GM18511 (cell line): ENCODE results near the gene AFP.

ENCODE experiments used
- ATAC-seq: cut with Tn5 transposase; IDR thresholded peaks from one replicate; pipeline ENCODE4 v1.9.1; 2021; ENCODE audit warnings: mild to moderate bottlenecking, moderate library complexity; ENCODE audit not compliant: unreplicated experiment

AFP gene

GRCh38 chr4:73413294-73413755 is 22.7 kb upstream of the AFP start:
- ATAC-seq = no peak

DNA sequence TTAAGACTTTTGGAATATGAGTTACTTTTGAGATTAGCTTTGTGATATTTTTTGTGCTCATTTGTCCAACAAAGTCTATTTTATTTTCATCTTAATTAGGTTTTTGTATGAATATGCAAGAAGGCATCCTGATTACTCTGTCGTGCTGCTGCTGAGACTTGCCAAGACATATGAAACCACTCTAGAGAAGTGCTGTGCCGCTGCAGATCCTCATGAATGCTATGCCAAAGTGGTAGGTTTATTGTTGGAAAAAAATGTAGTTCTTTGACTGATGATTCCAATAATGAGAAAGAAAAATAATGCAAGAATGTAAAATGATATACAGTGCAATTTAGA is 21.1 kb upstream of the AFP start:
- ATAC-seq = no peak

- ATAC-seq = no peak
Measured at GRCh38 chr4:73415807-73416238, 20.2 kb upstream of the AFP start.

GRCh38 chr4:73416423-73417087 is 19.5 kb upstream of the AFP start:
- no peak for ATAC-seq

DNA sequence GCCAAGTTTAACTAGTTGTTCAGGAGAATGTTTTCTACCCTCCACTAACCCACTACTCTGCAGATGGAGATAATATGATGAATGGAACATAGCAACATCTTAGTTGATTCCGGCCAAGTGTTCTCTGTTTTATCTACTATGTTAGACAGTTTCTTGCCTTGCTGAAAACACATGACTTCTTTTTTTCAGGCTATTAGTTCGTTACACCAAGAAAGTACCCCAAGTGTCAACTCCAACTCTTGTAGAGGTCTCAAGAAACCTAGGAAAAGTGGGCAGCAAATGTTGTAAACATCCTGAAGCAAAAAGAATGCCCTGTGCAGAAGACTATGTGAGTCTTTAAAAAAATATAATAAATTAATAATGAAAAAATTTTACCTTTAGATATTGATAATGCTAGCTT is 18.7 kb upstream of the AFP start:
- ATAC-seq = no peak

- no peak for ATAC-seq
Measured at GRCh38 chr4:73417973-73418372, 18.0 kb upstream of the AFP start.

GRCh38 chr4:73418677-73419076 is 17.3 kb upstream of the AFP start:
- no peak for ATAC-seq

DNA sequence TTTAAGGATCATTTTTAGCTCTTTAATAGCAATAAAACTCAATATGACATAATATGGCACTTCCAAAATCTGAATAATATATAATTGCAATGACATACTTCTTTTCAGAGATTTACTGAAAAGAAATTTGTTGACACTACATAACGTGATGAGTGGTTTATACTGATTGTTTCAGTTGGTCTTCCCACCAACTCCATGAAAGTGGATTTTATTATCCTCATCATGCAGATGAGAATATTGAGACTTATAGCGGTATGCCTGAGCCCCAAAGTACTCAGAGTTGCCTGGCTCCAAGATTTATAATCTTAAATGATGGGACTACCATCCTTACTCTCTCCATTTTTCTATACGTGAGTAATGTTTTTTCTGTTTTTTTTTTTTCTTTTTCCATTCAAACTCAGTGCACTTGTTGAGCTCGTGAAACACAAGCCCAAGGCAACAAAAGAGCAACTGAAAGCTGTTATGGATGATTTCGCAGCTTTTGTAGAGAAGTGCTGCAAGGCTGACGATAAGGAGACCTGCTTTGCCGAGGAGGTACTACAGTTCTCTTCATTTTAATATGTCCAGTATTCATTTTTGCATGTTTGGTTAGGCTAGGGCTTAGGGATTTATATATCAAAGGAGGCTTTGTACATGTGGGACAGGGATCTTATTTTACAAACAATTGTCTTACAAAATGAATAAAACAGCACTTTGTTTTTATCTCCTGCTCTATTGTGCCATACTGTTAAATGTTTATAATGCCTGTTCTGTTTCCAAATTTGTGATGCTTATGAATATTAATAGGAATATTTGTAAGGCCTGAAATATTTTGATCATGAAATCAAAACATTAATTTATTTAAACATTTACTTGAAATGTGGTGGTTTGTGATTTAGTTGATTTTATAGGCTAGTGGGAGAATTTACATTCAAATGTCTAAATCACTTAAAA is 16.6 kb upstream of the AFP start:
- no peak for ATAC-seq

- ATAC-seq = no peak
Measured at GRCh38 chr4:73420615-73421014, 15.4 kb upstream of the AFP start.

DNA sequence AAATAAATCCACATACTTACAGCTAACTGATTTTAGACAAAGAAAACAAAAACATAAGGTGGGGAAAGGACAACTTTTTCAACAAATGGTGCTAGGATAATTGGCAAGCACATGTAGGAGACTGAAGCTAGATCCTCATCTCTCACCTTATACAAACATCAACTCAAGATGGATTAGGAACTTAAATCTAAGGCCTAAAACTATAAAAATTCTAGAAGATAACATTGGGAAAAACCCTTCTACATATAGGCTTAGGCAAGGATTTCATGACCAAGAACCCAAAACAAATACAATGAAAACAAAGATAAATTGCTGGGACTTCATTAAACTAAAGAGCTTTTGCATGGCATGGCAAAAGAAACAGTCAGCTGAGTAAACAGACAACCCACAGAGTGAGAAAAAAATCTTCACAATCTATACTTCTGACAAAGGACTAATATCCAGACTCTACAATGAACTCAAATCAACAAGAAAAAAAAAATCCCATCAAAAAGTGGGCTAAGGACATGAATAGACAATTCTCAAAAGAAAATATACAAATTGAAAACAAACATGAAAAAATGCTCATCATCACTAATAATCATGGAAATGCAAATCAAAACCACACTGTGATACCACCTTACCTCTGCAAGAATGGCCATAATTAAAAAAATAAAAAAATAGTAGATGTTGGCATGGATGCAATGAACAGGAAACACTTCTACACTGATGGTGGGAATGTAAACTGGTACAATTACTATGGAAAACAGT is 14.1 kb upstream of the AFP start:
- no peak for ATAC-seq

DNA sequence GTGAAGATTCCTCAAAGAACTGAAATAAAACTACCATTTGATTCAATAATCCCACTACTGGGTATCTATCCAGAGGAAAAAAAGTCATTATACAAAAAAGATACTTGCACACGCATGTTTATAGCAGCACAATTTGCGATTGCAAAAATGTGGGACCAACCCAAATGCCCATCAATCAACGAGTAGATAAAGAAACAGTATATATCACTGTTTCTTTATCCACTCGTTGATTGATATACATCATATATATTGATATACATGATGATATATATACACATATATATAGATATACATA is 13.6 kb upstream of the AFP start:
- no peak for ATAC-seq

- ATAC-seq = no peak
Measured at GRCh38 chr4:73423184-73423583, 12.8 kb upstream of the AFP start.

GRCh38 chr4:73426666-73427065 is 9.4 kb upstream of the AFP start:
- no peak for ATAC-seq

DNA sequence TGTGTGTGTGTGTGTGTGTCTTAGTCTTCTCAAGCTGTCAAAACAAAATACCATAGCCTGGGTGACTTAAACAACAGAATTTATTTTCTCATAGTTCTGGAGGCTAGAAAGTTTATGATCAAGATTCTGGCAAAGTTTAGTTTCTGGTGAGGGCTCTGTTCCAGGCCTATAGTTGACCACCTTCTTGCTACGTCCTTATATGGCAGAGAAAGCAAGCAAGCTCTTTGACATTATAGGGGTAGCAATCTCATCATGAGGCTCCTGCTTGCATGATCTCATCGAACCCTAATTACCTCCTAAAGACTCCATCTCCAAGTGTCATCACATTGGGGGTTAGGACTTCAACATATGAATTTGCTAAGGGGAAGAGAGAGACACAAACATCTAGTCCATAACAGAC is 6.9 kb upstream of the AFP start:
- no peak for ATAC-seq

- no peak for ATAC-seq
Measured at GRCh38 chr4:73429826-73430587, 6.0 kb upstream of the AFP start.

DNA sequence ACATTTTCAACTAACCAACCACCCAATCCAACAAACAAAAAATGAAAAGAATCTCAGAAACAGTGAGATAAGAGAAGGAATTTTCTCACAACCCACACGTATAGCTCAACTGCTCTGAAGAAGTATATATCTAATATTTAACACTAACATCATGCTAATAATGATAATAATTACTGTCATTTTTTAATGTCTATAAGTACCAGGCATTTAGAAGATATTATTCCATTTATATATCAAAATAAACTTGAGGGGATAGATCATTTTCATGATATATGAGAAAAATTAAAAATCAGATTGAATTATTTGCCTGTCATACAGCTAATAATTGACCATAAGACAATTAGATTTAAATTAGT is 4.2 kb upstream of the AFP start:
- no peak for ATAC-seq

- ATAC-seq = no peak
Measured at GRCh38 chr4:73432169-73433000, 3.6 kb upstream of the AFP start.

DNA sequence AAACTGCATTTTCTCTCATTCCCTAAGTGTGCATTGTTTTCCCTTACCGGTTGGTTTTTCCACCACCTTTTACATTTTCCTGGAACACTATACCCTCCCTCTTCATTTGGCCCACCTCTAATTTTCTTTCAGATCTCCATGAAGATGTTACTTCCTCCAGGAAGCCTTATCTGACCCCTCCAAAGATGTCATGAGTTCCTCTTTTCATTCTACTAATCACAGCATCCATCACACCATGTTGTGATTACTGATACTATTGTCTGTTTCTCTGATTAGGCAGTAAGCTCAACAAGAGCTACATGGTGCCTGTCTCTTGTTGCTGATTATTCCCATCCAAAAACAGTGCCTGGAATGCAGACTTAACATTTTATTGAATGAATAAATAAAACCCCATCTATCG is 2.9 kb upstream of the AFP start:
- ATAC-seq = no peak

- ATAC-seq = peak; percentile 72
Measured at GRCh38 chr4:73434311-73434710, 1.7 kb upstream of the AFP start.
